MM.1S (cell line): Measurements from ENCODE around the gene BPIFB3.

ENCODE experiments used
- EZH2 ChIP-seq: fragments of 300-600 bp; sonication (generic); optimal IDR thresholded peaks from 2 replicates; pipeline ENCODE3; 2017; ENCODE audit warnings: low read depth, mild to moderate bottlenecking, antibody characterized with exemption, low read length, mixed read lengths
- EZH2phosphoT487 ChIP-seq: fragments of 300-600 bp; sonication (generic); IDR thresholded peaks from 2 replicates; pipeline ENCODE4 v1.6.1; 2018; ENCODE audit warnings: antibody characterized with exemption, low read length
- TF ChIP-seq, protein P1 (sequence below): fragments of 300-600 bp; sonication (generic); IDR thresholded peaks from 2 replicates; pipeline ENCODE4 v1.5.1; 2016; ENCODE audit warnings: antibody characterized with exemption, low read length, mixed read lengths

DNA sequence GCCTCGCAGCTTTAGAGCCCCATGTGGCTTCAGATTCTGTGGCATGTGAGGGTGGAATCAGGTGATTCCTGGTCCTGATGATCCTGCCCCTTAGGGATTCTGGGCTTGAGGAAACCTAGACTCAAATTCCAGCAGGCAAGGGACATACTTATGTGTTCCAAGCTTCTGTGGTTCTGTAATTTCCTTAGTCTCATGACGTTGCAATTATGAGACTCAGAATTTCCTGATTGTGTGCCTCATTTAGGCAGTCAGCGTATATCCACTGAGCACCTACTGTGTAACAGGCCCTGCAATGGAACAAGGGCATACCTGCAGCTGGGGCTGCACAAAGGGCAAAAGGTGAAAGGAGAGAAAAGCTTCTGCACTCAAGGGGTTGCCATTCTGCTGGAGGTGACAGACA, 14.1 kb downstream of the BPIFB3 start:
- TF ChIP-seq, protein P1, sequence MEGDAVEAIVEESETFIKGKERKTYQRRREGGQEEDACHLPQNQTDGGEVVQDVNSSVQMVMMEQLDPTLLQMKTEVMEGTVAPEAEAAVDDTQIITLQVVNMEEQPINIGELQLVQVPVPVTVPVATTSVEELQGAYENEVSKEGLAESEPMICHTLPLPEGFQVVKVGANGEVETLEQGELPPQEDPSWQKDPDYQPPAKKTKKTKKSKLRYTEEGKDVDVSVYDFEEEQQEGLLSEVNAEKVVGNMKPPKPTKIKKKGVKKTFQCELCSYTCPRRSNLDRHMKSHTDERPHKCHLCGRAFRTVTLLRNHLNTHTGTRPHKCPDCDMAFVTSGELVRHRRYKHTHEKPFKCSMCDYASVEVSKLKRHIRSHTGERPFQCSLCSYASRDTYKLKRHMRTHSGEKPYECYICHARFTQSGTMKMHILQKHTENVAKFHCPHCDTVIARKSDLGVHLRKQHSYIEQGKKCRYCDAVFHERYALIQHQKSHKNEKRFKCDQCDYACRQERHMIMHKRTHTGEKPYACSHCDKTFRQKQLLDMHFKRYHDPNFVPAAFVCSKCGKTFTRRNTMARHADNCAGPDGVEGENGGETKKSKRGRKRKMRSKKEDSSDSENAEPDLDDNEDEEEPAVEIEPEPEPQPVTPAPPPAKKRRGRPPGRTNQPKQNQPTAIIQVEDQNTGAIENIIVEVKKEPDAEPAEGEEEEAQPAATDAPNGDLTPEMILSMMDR = no peak
- TF ChIP-seq EZH2 = no peak
- TF ChIP-seq EZH2phosphoT487 = no peak
